ENCODE measurements around the gene ZWILCH.

GRCh38 chr15:66505430-66505811 is 295 bp downstream of the ZWILCH start:
- TF ChIP-seq MAX (IDR thresholded peaks at IDR 0.05) (no peak), TAF1 (IDR thresholded peaks at IDR 0.05; ENCODE audit: low read depth) (no peak), TEAD4 (IDR thresholded peaks at IDR 0.05) (no peak), RAD21 (IDR thresholded peaks at IDR 0.05; ENCODE audit: low read depth) (no peak), YY1 (IDR thresholded peaks at IDR 0.05; ENCODE audit: low read depth) (no peak), REST (IDR thresholded peaks at IDR 0.05; ENCODE audit: low read depth) (no peak), EGR1 (IDR thresholded peaks at IDR 0.05) (no peak), EP300 (IDR thresholded peaks at IDR 0.05; ENCODE audit: borderline replicate concordance) (no peak), CEBPB (IDR thresholded peaks at IDR 0.05) (no peak), TCF12 (IDR thresholded peaks at IDR 0.05; ENCODE audit: low read depth) (no peak), USF1 (IDR thresholded peaks at IDR 0.05) (no peak), NFIC (IDR thresholded peaks at IDR 0.05) (no peak), FOXM1 (IDR thresholded peaks at IDR 0.05; ENCODE audit: borderline replicate concordance, low read depth) (no peak), CREB1 (IDR thresholded peaks at IDR 0.05; ENCODE audit: low read depth) (no peak)
